Anterior cingulate cortex (tissue), 58 donors: ENCODE data around the gene CTSD.

Experiments used
- DNase-seq, 58 donors: peaks; one replicate each; lab custom pipeline; 2025; lab: John Stamatoyannopoulos, UW

The CTSD gene

GRCh38 chr11:1706634-1707400 lies 56.9 kb downstream of the CTSD start:
- no peak for DNase-seq

GRCh38 chr11:1705126-1706052 lies 58.3 kb downstream of the CTSD start:
- no peak for DNase-seq

GRCh38 chr11:1703146-1703545 lies 60.6 kb downstream of the CTSD start:
- no peak for DNase-seq
